HFFc6 (cell line): ENCODE results near the gene RABGAP1. TPM values are rescaled to one million over a fixed set of nuclear protein-coding genes. Genes with fewer than 3 reads are reported as not detected.

Source experiments
- DNase-seq: peaks from one replicate; pipeline ENCODE4 v3.0.0-alpha.2; 2018
- H3K27ac Mint-ChIP-seq: 2 replicates; pipeline ENCODE4 v1.8.0; 2020; ENCODE audit warnings: mild to moderate bottlenecking, mixed read lengths
- H3K27me3 Mint-ChIP-seq: 2 replicates; pipeline ENCODE4 v1.8.0; 2021; ENCODE audit warnings: mild to moderate bottlenecking, moderate library complexity, mixed read lengths; ENCODE audit not compliant: insufficient read depth
- H3K36me3 Mint-ChIP-seq: 2 replicates; pipeline ENCODE4 v1.8.0; 2021; ENCODE audit warnings: low read depth, mixed read lengths
- H3K4me1 Mint-ChIP-seq: 2 replicates; pipeline ENCODE4 v1.8.0; 2020; ENCODE audit warnings: low read depth, mixed read lengths
- H3K4me3 Mint-ChIP-seq: 2 replicates; pipeline ENCODE4 v1.8.0; 2020; ENCODE audit warnings: mild to moderate bottlenecking, moderate library complexity, mixed read lengths
- H3K9me3 Mint-ChIP-seq: 2 replicates; pipeline ENCODE4 v1.8.0; 2020; ENCODE audit warnings: mild to moderate bottlenecking, mixed read lengths
- CTCF ChIP-seq: fragments of 200-600 bp; sonication (generic); IDR thresholded peaks from 2 replicates; pipeline ENCODE4 v1.5.0; 2021; ENCODE audit warnings: antibody characterized with exemption, mild to moderate bottlenecking
- total RNA-seq, 6 experiments: library from RNA; stranded (reverse); fragmentation: NEBNext Ultra II Directional; extraction: Animal tissue kit (Norgen Biotek cat#: 25700); gene quantifications; 2 replicates in 1 of 6; 3 replicates in 5 of 6; pipeline ENCODE4 v1.2.3, GENCODE V29; 2021

RABGAP1 gene
- total RNA-seq, 6 experiments from 2014 or later = 29.0 to 39.3 (median 33.9) TPM

GRCh38 chr9:123041489-123041888 lies 100.7 kb downstream of the RABGAP1 start:
- no peak for DNase-seq
- Mint-ChIP-seq H3K4me1 (peaks cover 21% of the 10 kb centered on the region), H3K36me3 (peaks cover 17% of the 10 kb centered on the region), H3K27me3 (no peaks in the 10 kb centered on the region), H3K27ac (no peak overlapping the region), H3K9me3 (peaks cover 5% of the 10 kb centered on the region; the same call in 1 of the 2 replicates), H3K4me3 (no peak overlapping the region)
- TF ChIP-seq CTCF = no peak

GRCh38 chr9:123043081-123043939 lies 102.5 kb downstream of the RABGAP1 start:
- TF ChIP-seq CTCF = no peak
- Mint-ChIP-seq H3K36me3 (peaks cover 17% of the 10 kb centered on the region), H3K27me3 (no peaks in the 10 kb centered on the region), H3K4me3 (no peak overlapping the region), H3K4me1 (peaks cover 9% of the 10 kb centered on the region), H3K27ac (no peak overlapping the region), H3K9me3 (peaks cover 5% of the 10 kb centered on the region; the same call in 1 of the 2 replicates)
- DNase-seq = no peak

- Mint-ChIP-seq H3K36me3 (peaks cover 17% of the 10 kb centered on the region), H3K4me3 (no peak overlapping the region), H3K27ac (no peak overlapping the region), H3K4me1 (peaks cover 21% of the 10 kb centered on the region), H3K9me3 (peaks cover 5% of the 10 kb centered on the region; the same call in 1 of the 2 replicates), H3K27me3 (no peaks in the 10 kb centered on the region)
- peak; percentile 16 for DNase-seq
- TF ChIP-seq CTCF = no peak
Measured at GRCh38 chr9:123044586-123044985, 103.8 kb downstream of the RABGAP1 start.

DNA sequence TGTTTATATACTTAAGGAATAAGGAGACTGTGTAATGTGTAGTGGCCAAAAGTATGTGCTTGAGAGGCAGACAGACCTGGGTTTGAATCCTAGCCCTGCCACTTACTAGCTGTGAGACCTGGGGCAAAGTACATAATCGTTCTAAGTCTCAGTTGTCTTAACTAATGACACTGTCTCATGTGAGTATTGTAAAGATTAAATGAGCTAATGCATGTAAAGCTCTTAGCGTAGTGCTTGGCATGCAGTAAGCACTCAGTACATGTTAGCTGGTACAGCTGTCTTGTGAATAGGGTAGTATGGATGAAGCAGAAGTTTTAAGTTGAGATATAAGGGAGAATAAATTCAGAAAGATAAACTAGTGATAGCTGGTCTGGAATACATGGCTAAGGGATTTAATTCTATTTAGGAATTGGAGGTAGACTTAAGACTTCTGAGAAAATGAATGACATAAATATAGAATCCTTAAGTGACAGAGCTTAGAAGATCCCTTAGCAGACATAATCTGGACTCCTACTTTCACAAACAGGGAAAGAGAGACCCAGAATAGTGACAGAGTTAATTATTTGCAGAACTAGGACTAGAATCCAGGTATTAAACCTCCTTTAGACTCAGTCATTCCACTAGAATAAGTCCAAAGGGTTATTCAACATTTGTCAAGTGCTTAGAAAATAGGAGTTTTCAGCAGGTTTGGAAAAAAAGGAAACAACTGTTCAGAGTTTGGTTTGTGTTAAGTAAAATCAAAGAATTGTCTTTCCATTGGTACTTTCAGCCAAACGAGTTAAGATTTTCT lies 105.8 kb downstream of the RABGAP1 start:
- no peak overlapping the region for H3K4me3 Mint-ChIP-seq
- no peak for DNase-seq
- H3K27ac Mint-ChIP-seq = no peak overlapping the region
- peaks cover 31% of the 10 kb centered on the region for H3K4me1 Mint-ChIP-seq
- H3K36me3 Mint-ChIP-seq = peaks cover 17% of the 10 kb centered on the region
- no peaks in the 10 kb centered on the region for H3K27me3 Mint-ChIP-seq
- no peak for TF ChIP-seq CTCF
- peaks cover 5% of the 10 kb centered on the region; the same call in 1 of the 2 replicates for H3K9me3 Mint-ChIP-seq

GRCh38 chr9:123048748-123049147 lies 107.9 kb downstream of the RABGAP1 start:
- TF ChIP-seq CTCF = no peak
- peaks cover 31% of the 10 kb centered on the region for H3K4me1 Mint-ChIP-seq
- H3K27ac Mint-ChIP-seq = no peak overlapping the region
- H3K4me3 Mint-ChIP-seq = no peak overlapping the region
- H3K36me3 Mint-ChIP-seq = no peaks in the 10 kb centered on the region
- no peaks in the 10 kb centered on the region for H3K27me3 Mint-ChIP-seq
- no peak for DNase-seq
- H3K9me3 Mint-ChIP-seq = no peaks in the 10 kb centered on the region
